HEK293 (cell line): ENCODE data around the gene ANKRD31.

Source experiments
- BCL11A ChIP-seq: fragments of 450-650 bp; formaldehyde crosslinking; IDR thresholded peaks from 2 replicates; pipeline ENCODE4 v1.5.1; 2016; ENCODE audit warnings: low read depth, missing biosample characterization, missing genetic modification characterization
- TCF7L2 ChIP-seq: IDR thresholded peaks from 2 replicates; pipeline ENCODE4 v1.6.1; 2011; ENCODE audit warnings: low read depth, mild to moderate bottlenecking, inconsistent platforms, low read length, moderate library complexity, borderline replicate concordance
- ZBTB7A ChIP-seq: fragments of 450-650 bp; formaldehyde crosslinking; IDR thresholded peaks from 2 replicates; pipeline ENCODE4 v1.5.1; 2016; ENCODE audit warnings: low read depth, missing biosample characterization, missing genetic modification characterization
- ZFP37 ChIP-seq: fragments of 450-650 bp; formaldehyde crosslinking; IDR thresholded peaks from 2 replicates; pipeline ENCODE4 v1.5.1; 2016; ENCODE audit warnings: missing biosample characterization, missing genetic modification characterization
- ZNF133 ChIP-seq: fragments of 450-650 bp; formaldehyde crosslinking; IDR thresholded peaks from 2 replicates; pipeline ENCODE4 v1.5.1; 2016; ENCODE audit warnings: missing biosample characterization, missing genetic modification characterization
- ZNF24 ChIP-seq: fragments of 450-650 bp; formaldehyde crosslinking; IDR thresholded peaks from 2 replicates; pipeline ENCODE4 v1.5.1; 2016; ENCODE audit warnings: missing biosample characterization, missing genetic modification characterization
- ZNF501 ChIP-seq: fragments of 450-650 bp; formaldehyde crosslinking; IDR thresholded peaks from 2 replicates; pipeline ENCODE4 v1.5.1; 2016; ENCODE audit warnings: missing biosample characterization, missing genetic modification characterization
- ZNF785 ChIP-seq: fragments of 450-650 bp; formaldehyde crosslinking; IDR thresholded peaks from 2 replicates; pipeline ENCODE4 v1.5.1; 2016; ENCODE audit warnings: missing biosample characterization, missing genetic modification characterization
- TF ChIP-seq, protein P1 (sequence below): fragments of 450-650 bp; formaldehyde crosslinking; IDR thresholded peaks from 2 replicates; pipeline ENCODE4 v1.5.1; 2016; ENCODE audit warnings: missing biosample characterization, missing genetic modification characterization
- TF ChIP-seq, protein P2 (sequence below): fragments of 450-650 bp; formaldehyde crosslinking; IDR thresholded peaks from 2 replicates; pipeline ENCODE4 v1.5.1; 2016; ENCODE audit warnings: missing biosample characterization, missing genetic modification characterization

DNA sequence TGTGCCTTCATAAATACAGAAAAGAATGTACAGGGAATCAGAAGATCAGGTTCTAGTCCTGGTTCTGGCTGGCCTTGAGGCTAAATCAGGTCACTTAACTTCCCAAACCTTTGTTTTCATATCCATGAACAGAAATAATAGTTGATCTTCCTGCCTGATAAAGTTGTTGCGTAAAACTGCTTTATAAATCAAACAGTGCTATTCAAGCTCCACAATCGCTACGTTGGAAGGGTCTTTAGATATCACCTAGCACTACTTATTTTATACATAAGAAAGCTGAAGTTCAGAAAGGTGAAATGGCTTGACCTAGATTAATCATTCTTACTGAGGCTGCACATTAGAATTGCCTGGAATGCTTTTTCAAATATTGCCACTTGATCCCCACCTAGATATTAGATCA is 148.0 kb downstream of the ANKRD31 start:
- TF ChIP-seq, protein P1, sequence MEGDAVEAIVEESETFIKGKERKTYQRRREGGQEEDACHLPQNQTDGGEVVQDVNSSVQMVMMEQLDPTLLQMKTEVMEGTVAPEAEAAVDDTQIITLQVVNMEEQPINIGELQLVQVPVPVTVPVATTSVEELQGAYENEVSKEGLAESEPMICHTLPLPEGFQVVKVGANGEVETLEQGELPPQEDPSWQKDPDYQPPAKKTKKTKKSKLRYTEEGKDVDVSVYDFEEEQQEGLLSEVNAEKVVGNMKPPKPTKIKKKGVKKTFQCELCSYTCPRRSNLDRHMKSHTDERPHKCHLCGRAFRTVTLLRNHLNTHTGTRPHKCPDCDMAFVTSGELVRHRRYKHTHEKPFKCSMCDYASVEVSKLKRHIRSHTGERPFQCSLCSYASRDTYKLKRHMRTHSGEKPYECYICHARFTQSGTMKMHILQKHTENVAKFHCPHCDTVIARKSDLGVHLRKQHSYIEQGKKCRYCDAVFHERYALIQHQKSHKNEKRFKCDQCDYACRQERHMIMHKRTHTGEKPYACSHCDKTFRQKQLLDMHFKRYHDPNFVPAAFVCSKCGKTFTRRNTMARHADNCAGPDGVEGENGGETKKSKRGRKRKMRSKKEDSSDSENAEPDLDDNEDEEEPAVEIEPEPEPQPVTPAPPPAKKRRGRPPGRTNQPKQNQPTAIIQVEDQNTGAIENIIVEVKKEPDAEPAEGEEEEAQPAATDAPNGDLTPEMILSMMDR (tag by site-specific recombination), result no peak
- TF ChIP-seq ZNF24 (no peak), ZNF501 (no peak), ZNF133 (tag by site-specific recombination) (no peak), TCF7L2 (no peak), ZNF785 (tag by site-specific recombination) (no peak), BCL11A (tag by site-specific recombination) (no peak), ZBTB7A (tag by site-specific recombination) (no peak), ZFP37 (tag by site-specific recombination) (no peak)
- TF ChIP-seq, protein P2, sequence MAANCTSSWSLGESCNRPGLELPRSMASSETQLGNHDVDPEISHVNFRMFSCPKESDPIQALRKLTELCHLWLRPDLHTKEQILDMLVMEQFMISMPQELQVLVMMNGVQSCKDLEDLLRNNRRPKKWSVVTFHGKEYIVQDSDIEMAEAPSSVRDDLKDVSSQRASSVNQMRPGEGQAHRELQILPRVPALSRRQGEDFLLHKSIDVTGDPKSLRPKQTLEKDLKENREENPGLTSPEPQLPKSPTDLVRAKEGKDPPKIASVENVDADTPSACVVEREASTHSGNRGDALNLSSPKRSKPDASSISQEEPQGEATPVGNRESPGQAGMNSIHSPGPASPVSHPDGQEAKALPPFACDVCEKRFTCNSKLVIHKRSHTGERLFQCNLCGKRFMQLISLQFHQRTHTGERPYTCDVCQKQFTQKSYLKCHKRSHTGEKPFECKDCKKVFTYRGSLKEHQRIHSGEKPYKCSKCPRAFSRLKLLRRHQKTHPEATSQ (tag by site-specific recombination), result no peak
